ENCODE measurements around the gene PMIS2.

PMIS2 gene

DNA sequence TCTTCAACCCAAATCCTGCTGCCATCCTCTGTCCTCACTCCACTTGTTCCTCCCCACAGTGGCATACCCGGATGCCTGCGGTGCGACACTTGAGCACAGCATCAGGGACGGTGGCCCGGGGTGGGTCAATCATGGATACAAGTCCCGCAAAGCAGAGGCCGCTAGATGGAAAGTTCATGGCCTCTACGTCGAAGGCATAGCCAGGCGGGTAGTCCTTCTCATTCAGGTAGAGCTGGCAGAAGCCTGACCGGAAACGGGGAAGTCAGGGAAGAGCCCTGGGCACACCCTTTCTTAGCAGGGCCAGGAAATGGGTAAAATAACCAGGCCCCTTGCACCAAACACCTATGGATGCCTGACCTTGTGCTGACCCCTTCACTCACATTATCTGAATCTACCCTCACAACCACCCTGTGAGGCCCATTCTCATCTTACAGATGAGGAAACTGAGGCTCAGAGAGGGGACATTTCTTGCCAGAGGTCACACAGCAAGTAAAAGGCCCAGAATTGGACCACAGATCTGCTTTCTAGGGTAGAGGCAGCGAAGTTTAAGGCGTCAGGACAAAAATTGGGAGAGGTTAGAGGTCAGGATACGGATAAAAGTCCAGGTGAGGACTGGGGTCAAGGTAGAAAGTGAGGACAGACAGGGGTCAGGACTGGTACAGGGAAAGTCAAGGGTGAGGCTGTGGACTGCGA, 29.0 kb upstream of the PMIS2 start:
- DNase-seq (ENCODE audit: low spot score): no peak

DNA sequence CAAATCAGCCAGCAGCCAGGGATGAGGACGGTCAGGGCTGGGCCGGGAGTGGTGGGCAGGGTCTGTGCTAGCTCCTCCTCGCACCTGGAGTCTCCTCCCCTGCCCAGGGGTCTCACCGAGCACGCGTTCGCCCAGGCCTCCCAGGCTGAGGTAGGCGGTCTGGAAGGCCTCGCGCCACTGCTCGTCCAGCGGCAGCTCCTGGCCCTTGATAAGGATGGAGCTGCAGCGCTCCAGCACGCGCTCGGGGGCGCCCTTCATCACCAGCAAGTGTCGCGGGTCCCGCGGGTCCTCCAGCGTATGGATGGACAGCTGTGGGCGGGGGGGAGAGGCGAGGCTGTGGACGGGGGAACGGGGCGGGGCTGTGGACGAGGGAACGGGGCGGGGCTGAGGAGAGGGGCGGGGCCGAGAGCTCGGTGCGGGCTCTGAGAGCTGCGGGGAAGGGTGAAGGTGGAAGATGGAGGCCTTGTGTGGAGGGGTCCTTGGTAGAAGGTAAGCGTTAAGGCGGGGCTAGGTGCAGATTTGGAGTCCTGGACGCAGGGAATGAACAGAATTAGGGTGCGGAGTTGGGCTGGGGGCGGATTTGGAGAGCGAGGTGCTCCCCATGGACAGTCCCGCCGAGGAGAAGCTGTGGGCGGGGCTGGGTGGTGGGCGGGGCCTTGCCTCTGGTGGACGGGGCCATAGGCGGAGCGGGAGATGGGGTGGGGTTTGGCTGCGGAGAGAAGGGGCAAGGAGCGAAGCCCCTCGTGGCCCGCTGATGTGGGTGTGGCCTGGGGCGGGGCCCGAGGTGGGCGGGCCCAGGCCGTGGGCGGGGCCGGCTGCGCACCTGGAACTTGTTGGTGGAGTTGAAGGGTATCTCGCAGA, 28.2 kb upstream of the PMIS2 start:
- peak; percentile 68 for DNase-seq (ENCODE audit: low spot score)

DNA sequence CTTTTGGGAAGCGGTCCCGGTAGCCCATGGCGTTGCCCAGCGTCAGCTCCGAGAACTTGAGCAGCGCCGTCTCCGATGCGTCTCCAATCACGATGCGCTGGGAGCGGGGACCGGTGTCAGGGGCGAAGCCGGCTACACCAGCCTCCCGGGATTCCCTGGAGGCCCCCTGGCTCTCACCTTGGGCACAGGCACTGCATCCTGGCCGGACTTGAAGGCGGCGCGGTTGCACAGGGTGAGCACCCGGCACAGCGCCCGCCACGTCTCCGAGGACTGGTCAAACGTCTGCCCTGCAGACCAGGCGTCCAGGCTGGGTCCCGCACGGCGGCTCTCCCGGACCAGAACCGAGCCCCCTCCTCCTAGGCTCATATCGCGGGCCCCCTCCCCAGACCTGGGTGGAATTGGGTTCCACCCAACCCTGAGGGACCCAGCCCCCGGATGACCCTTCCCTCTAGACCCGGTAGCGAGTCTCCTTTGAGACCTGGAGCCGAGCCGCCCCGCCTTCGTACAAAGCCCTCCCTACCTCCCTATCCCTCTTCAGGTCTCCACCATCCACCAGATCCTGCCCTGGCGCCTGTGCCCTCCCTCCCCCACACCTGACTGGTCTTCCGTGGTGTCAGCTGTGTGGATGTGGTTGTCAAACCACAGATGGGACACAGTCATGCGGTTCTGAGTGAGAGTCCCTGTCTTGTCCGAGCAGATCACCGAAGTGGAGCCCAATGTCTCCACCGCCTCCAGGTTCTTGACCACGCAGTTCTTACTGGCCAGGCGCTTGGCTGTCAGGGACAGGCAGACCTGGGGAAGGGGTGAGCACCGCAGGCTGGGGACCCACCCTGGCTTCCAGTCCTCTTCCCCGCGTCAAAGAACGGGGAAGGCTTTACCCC, 27.3 kb upstream of the PMIS2 start:
- DNase-seq (ENCODE audit: low spot score): no peak

GRCh38 chr19:35559281-35559659, 26.7 kb upstream of the PMIS2 start:
- no peak for DNase-seq (ENCODE audit: low spot score)

- DNase-seq (ENCODE audit: low spot score): no peak
Measured at GRCh38 chr19:35559781-35560180, 26.2 kb upstream of the PMIS2 start.

DNA sequence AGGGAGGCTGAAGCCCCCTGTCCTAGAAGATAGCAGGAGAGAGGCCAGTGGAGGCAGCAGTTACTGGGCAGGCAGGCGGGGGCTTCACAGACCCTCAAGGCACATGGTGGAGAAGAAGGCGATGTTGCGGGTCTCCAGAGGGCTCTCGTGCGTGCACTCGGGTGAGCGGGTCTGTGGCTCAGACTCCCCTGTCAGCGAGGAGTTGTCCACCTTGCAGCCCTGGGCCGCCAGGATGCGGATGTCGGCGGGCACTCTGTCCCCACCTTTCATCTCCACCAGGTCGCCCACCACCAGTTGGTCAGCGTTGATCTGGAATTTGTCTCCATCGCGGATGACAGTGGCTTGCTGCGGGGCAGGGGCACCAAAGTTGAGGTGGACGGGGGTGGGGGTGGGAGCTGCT, 25.7 kb upstream of the PMIS2 start:
- no peak for DNase-seq (ENCODE audit: low spot score)

GRCh38 chr19:35560677-35561076, 25.3 kb upstream of the PMIS2 start:
- no peak for DNase-seq (ENCODE audit: low spot score)

GRCh38 chr19:35561436-35561835, 24.5 kb upstream of the PMIS2 start:
- no peak for DNase-seq (ENCODE audit: low spot score)

- DNase-seq (ENCODE audit: low spot score): no peak
Measured at GRCh38 chr19:35562336-35562735, 23.6 kb upstream of the PMIS2 start.

GRCh38 chr19:35562776-35563175, 23.2 kb upstream of the PMIS2 start:
- no peak for DNase-seq (ENCODE audit: low spot score)

DNA sequence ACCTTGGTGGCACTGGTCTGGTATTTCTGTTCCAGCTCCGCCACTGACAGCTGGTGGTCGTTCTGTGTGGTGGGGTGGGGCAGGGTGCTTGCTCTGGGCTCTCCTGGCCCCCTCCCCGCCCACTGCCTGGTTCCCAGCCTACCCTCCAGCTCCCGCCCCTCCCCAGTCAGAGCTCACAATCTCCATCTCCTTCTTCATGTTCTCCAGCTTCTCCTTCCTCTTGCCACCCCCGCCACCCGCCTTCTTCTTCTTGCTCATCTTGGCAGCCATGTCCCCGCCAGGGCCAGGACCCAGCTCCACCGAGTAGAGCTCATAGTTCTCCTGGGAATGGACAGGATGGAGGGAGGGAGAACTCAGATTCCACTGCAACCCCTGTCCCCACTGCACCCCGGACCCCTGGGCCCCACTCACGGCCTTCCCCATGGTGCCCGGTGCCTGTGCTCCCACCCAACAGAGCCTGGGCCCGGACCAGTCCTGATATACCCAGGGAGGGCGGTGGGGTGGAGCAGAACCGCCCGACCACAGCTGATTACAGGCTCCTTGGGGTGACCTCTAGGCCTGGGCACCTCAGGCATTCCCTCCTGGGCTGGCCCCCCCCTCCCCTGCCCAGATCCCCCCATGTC, 22.7 kb upstream of the PMIS2 start, which contains the start of gene ATP4A:
Gene ATP4A, minus strand, starts transcription at position 452 of the 623 bp plus-strand sequence. Its CDS starts 29 bp downstream, at position 423.
- DNase-seq (ENCODE audit: low spot score): no peak

DNA sequence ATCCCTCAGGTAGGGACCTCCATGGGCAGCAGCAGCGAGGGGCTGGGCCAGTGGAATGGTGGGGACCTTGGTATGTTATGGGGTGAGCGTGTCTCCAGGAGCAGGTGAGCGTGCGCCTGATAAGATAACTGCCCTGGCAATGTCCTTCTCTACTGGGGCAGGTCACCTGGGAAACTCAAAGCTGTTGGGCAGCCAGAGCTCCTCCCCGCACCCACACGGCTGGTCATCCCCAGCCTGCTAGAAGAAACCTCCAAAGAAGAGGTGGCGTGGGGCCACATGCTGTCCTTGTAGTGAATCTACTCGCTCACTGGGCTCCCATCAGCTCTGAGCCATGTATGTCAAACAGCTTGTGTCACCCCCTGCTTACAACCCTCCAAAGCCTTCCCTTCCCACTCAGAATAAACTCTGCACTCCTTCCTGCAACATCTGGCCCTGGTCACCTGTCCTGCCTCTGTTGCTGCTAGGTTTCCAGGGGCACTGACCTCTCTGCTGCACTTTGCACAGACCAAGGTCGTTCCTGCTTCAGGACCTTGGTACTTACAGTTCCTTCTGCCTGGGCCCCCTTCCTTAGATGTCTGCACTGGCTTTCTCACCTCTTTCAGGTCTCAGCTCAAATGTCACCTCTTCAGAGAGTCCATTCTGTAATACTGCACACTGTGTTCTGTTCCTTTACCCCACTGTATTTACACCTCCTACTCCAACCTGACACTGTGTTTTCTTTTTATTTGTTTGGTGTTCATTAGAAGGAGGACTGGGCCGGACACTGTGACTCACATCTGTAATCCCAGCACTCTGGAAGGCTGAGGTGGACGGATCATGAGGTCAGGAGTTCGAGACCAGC, 20.7 kb upstream of the PMIS2 start:
- no peak for DNase-seq (ENCODE audit: low spot score)

- DNase-seq (ENCODE audit: low spot score): no peak
Measured at GRCh38 chr19:35566738-35567137, 19.2 kb upstream of the PMIS2 start.

DNA sequence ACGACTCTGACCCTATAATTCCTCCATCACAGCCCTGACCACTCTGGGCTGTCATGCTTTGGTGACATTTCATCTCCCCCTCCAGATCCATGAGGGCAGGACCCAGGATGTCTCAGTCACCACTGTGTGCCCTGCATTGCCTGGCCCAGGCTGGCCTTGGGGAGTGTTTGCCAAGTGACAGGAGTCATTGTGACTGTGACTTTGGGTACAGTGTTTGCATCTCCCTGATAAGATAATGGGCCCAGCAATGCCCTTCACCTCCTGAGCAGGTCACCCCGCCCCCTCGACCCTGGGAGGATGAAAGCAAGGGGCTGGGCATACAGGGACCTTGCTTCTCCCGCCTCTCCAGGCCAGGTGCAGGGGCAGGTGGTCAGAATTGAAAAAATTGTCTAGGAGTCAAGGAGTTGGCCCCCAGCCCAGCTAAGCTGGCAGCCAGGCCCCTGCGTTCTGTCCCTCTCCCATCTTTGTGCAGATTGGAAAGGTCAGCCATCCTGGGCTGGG, 16.6 kb upstream of the PMIS2 start:
- no peak for DNase-seq (ENCODE audit: low spot score)

GRCh38 chr19:35571406-35571965, 14.5 kb upstream of the PMIS2 start:
- no peak for DNase-seq (ENCODE audit: low spot score)

- no peak for DNase-seq (ENCODE audit: low spot score)
Measured at GRCh38 chr19:35577918-35578317, 8.1 kb upstream of the PMIS2 start.

- no peak for DNase-seq (ENCODE audit: low spot score)
Measured at GRCh38 chr19:35578707-35579106, 7.3 kb upstream of the PMIS2 start.

- DNase-seq (ENCODE audit: low spot score): no peak
Measured at GRCh38 chr19:35582760-35583159, 3.2 kb upstream of the PMIS2 start.

- DNase-seq (ENCODE audit: low spot score): no peak
Measured at GRCh38 chr19:35587321-35587720, 1.3 kb downstream of the PMIS2 start.

DNA sequence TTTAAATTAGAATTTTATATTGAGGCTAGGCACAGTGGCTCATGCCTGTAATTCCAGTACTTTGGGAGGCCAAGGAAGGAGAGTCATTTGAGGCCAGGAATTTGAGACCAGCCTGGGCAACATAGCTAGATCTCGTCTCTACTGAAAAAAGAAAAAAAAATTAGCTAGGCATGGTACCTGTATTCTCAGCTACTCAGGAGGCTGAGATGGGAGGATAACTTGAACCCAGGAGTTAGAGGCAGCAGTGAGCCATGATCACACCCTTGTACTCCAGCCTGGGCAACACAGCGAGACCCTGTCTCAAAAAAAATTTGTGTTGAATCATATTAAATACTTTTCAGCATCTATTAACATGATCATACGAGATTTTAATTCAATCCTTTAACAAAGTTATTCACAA, 4.9 kb downstream of the PMIS2 start:
- no peak for DNase-seq (ENCODE audit: low spot score)

- peak; percentile 17 for DNase-seq (ENCODE audit: low spot score)
Measured at GRCh38 chr19:35592226-35592625, 6.3 kb downstream of the PMIS2 start.
